Cardiac muscle cell (in vitro differentiated cells and primary cell): ENCODE results near the gene DOP1B. TPM values are rescaled to one million over a fixed set of nuclear protein-coding genes. Genes with fewer than 3 reads are reported as not detected.
A peak's percentile ranks its signal among the peaks of the same experiment; 100 is the strongest.

Source experiments
- DNase-seq, 2 donors: peaks; one replicate each; pipeline versions ENCODE4 v3.0.0 to v3.0.0-alpha.2; 2010 to 2017; ENCODE audit warnings: low read depth in 1 of 2, low spot score in 1 of 2
- H3K27ac ChIP-seq: fragments of 200-600 bp; sonication (generic); 2 replicates; pipeline ENCODE4 v1.5.1; 2016
- H3K27me3 ChIP-seq: fragments of 200-600 bp; sonication (generic); 2 replicates; pipeline ENCODE4 v1.6.0; 2016; ENCODE audit warnings: control low read depth
- H3K36me3 ChIP-seq: fragments of 200-600 bp; sonication (generic); 2 replicates; pipeline ENCODE4 v1.5.1; 2016; ENCODE audit warnings: control low read depth
- H3K4me1 ChIP-seq: fragments of 200-600 bp; sonication (generic); 2 replicates; pipeline ENCODE4 v1.8.1; 2017; ENCODE audit warnings: low read depth, mild to moderate bottlenecking, mixed run types
- H3K4me3 ChIP-seq: fragments of 200-600 bp; sonication (generic); 2 replicates; pipeline ENCODE4 v1.5.1; 2016; ENCODE audit warnings: mild to moderate bottlenecking
- H3K9me3 ChIP-seq: fragments of 200-600 bp; sonication (generic); 2 replicates; pipeline ENCODE4 v1.5.1; 2017; ENCODE audit warnings: low read depth, mild to moderate bottlenecking, control low read depth
- polyA plus RNA-seq: library from polyadenylated mRNA; unstranded; fragments of >200 nt; fragmentation: Nextera tagmentation; extraction: Ambion mirVana; gene quantifications from 2 replicates; pipeline ENCODE4 v1.2.1, GENCODE V29; 2016
- total RNA-seq: library from RNA; depleted of rRNA; stranded (reverse); fragments of >200 nt; gene quantifications from 2 replicates; pipeline ENCODE4 v1.2.3, GENCODE V29; 2016
- TF ChIP-seq, protein P1 (sequence below): IDR thresholded peaks from 2 replicates; pipeline ENCODE4 v1.5.1; 2012; ENCODE audit warnings: low read depth, mild to moderate bottlenecking, low read length

DOP1B gene
- total and polyA plus RNA-seq, 2 experiments from 2014 or later, result 3.3 to 6.9 TPM

DNA sequence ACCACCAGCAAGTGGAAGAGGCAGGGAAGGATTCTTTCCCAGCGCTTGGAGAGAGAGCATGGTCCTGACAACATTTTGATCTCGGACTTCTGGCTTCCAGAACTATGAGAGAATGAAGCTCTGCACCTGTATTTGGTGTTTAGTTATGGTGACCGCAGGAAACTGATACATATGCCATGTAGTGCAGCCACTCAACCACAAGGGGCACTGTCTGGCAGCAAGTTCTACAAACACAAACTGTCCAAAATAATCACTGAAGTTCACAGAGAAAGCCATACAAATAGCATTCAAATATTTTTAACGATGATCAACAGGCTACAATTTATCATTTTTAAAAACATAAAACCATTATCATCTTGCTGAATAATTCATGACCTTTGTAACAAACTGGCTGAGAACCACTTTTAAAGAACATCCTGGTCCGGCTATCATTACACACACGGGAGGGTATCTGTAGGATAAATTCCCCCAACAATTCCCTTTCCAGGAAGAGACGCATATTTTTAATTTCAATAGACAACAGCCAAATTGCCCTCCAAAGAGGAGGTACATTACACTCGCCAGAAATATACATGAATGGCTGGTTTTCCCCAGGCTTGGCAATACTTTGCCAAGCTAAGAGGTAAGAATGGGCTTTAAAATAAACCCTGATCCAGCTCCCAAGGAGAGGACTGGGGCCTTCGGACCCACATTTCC lies 31.0 kb upstream of the DOP1B start:
- TF ChIP-seq, protein P1, sequence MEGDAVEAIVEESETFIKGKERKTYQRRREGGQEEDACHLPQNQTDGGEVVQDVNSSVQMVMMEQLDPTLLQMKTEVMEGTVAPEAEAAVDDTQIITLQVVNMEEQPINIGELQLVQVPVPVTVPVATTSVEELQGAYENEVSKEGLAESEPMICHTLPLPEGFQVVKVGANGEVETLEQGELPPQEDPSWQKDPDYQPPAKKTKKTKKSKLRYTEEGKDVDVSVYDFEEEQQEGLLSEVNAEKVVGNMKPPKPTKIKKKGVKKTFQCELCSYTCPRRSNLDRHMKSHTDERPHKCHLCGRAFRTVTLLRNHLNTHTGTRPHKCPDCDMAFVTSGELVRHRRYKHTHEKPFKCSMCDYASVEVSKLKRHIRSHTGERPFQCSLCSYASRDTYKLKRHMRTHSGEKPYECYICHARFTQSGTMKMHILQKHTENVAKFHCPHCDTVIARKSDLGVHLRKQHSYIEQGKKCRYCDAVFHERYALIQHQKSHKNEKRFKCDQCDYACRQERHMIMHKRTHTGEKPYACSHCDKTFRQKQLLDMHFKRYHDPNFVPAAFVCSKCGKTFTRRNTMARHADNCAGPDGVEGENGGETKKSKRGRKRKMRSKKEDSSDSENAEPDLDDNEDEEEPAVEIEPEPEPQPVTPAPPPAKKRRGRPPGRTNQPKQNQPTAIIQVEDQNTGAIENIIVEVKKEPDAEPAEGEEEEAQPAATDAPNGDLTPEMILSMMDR, result peak; percentile 99
- Histone ChIP-seq H3K4me3 (no peak overlapping the region), H3K9me3 (no peaks in the 10 kb centered on the region), H3K36me3 (no peaks in the 10 kb centered on the region), H3K4me1 (no peaks in the 10 kb centered on the region), H3K27me3 (peaks cover 4% of the 10 kb centered on the region), H3K27ac (no peak overlapping the region)
- peak; percentile 59 to 70 for DNase-seq

DNA sequence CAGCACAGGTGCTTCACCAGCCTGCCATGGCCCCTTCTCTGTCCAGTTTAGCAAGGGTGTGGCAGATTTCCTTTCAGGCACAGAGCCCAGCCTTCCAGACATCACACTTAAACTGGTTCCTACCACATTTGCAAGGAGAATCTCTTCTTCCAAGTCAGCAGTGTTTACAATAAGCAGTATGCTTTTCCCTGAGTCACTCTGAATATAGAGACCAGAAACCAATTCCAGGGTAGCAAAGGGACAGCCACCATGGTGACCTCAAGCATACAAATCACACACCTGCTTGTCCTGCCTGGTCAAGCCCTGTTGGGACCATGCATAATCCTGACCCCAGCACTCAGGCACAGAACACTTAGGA lies 30.4 kb upstream of the DOP1B start:
- TF ChIP-seq, protein P1, result no peak
- Histone ChIP-seq H3K27ac (no peak overlapping the region), H3K36me3 (no peaks in the 10 kb centered on the region), H3K4me3 (no peak overlapping the region), H3K9me3 (no peaks in the 10 kb centered on the region), H3K27me3 (peaks cover 10% of the 10 kb centered on the region), H3K4me1 (no peaks in the 10 kb centered on the region)
- no peak for DNase-seq

DNA sequence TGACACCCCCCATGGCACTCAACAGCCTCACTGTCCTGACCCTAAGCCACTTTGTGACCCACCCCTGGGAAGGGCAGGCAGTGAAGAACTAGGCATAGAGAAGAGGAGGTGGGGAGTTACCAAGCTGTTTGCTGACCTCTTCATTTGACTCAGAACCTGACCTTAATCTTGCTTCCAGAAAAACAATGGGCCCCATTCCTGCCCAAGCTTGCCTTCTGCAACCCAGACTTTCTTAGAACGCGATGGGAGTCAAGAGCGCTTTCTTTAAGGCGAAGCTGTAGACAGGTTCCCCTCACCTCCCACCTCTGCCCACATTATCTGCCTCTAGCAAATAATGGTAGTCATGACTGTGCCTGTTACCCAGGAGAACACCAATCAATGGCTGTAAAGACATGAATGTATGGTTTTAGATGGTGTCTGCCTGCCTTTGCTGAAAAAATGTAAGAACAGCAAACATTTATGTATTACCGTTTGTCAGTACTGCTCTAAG lies 30.0 kb upstream of the DOP1B start:
- no peaks in the 10 kb centered on the region for H3K9me3 ChIP-seq
- H3K27me3 ChIP-seq, result peaks cover 10% of the 10 kb centered on the region
- TF ChIP-seq, protein P1, result no peak
- DNase-seq, result no peak
- no peaks in the 10 kb centered on the region for H3K4me1 ChIP-seq
- no peaks in the 10 kb centered on the region for H3K36me3 ChIP-seq
- H3K27ac ChIP-seq, result no peak overlapping the region
- H3K4me3 ChIP-seq, result no peak overlapping the region

DNA sequence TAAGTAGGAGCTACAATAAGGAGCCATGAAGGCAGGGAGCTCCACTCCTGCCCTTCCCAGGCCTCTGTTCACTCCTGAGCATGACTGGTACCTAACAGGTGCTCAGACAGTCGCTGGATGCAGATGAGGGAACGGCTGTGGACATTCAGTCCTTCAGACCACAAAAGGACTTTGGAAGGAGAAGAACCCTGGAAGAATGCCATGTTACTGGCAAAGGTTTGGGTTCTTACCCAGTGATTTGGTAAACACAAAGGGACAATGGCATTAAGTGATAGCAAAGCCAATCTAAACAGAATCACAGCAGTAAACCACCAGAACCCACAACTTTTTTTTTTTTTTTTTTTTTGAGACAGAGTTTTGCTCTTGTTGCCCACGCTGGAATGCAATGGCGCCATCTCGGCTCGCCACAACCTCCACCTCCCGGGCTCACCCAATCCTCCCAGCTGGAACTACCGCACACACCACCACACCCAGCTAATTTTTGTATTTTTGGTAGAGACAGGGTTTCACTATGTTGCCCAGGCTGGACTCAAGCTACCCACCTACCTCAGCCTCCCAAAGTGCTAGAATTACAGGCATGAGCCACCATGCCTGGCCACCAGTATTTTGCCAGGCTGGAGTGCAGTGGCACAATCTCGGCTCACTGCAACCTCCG lies 29.2 kb upstream of the DOP1B start:
- Histone ChIP-seq H3K9me3 (no peaks in the 10 kb centered on the region), H3K4me1 (no peaks in the 10 kb centered on the region), H3K4me3 (no peak overlapping the region), H3K27me3 (peaks cover 16% of the 10 kb centered on the region), H3K36me3 (no peaks in the 10 kb centered on the region), H3K27ac (no peak overlapping the region)
- TF ChIP-seq, protein P1, result no peak
- no peak for DNase-seq

DNA sequence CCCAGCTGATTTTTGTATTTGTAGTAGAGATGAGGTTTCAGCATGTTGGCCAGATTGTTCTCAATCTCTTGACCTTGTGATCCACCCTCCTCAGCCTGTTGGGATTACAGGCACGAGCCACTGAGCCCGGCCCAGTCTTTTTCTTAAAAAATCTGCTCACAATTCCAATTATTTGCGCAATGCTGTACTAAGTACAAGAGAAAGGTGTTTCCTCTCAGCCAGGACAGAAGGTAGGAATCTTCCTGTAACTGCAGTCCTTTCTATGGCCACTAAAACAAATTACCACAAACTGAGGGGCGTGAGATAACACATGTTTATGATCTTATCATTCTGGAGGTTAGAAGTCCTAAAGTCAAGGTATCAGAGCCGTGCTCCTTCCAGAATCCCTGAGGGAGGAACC lies 28.6 kb upstream of the DOP1B start:
- Histone ChIP-seq H3K27ac (no peak overlapping the region), H3K27me3 (peaks cover 22% of the 10 kb centered on the region), H3K4me3 (no peak overlapping the region), H3K4me1 (no peaks in the 10 kb centered on the region), H3K9me3 (no peaks in the 10 kb centered on the region), H3K36me3 (no peaks in the 10 kb centered on the region)
- TF ChIP-seq, protein P1, result no peak
- DNase-seq, result no peak
